HEK293 (cell line): ENCODE measurements around the gene BCORL1.

Source experiments
- CTCF ChIA-PET: fragments of 350-600 bp; formaldehyde crosslinking; extraction: SDS; loops from one replicate; lab custom pipeline; 2021; ENCODE audit warnings: antibody characterized with exemption; lab: Yijun Ruan, JAX
- POLR2A ChIA-PET: fragments of 300-600 bp; formaldehyde crosslinking; extraction: SDS; loops from one replicate; lab custom pipeline; 2020; ENCODE audit warnings: antibody characterized with exemption, inconsistent platforms; lab: Yijun Ruan, JAX
- H3K27ac ChIP-seq: fragments of 200-500 bp; sonication (Bioruptor generic); 2 replicates; pipeline ENCODE4 v1.5.1; 2014; ENCODE audit warnings: low read depth, low read length, control low read depth, inconsistent platforms; ENCODE audit errors: extremely low read depth
- H3K36me3 ChIP-seq, 2 experiments: fragments of 200-500 bp in 1 of 2; sonication (Bioruptor generic) in 1 of 2; 1 replicate in 1 of 2; 2 replicates in 1 of 2; pipeline ENCODE4 v1.5.1; 2014 to 2017; ENCODE audit warnings: inconsistent platforms in 2 of 2, low read length in 2 of 2; ENCODE audit not compliant: control insufficient read depth in 2 of 2, insufficient read depth in 1 of 2
- H3K4me1 ChIP-seq: fragments of 200-500 bp; sonication (Bioruptor generic); 2 replicates; pipeline ENCODE4 v1.5.1; 2014; ENCODE audit warnings: mild to moderate bottlenecking, low read length, inconsistent platforms; ENCODE audit not compliant: control insufficient read depth, insufficient read depth
- H3K4me3 ChIP-seq: 2 replicates; pipeline ENCODE4 v1.5.1; 2011; ENCODE audit warnings: low read depth, mild to moderate bottlenecking, control low read depth, low read length, moderate library complexity
- H3K9me3 ChIP-seq: fragments of 200-500 bp; sonication (Bioruptor generic); 2 replicates; pipeline ENCODE4 v1.5.1; 2014; ENCODE audit warnings: low read depth, low read length, inconsistent platforms; ENCODE audit not compliant: control insufficient read depth, insufficient read depth
- BCL11A ChIP-seq: fragments of 450-650 bp; formaldehyde crosslinking; IDR thresholded peaks from 2 replicates; pipeline ENCODE4 v1.5.1; 2016; ENCODE audit warnings: low read depth, missing biosample characterization, missing genetic modification characterization
- GLIS2 ChIP-seq: fragments of 450-650 bp; formaldehyde crosslinking; IDR thresholded peaks from 2 replicates; pipeline ENCODE4 v1.5.1; 2016; ENCODE audit warnings: missing biosample characterization, missing genetic modification characterization
- KLF10 ChIP-seq: fragments of 450-650 bp; IDR thresholded peaks from 2 replicates; pipeline ENCODE4 v1.5.1; 2018; ENCODE audit warnings: missing biosample characterization, mild to moderate bottlenecking, missing genetic modification characterization
- SETDB1 ChIP-seq: IDR thresholded peaks from one replicate; pipeline ENCODE4 v1.6.1; 2017; ENCODE audit warnings: mild to moderate bottlenecking, low read length, moderate library complexity, mixed read lengths; ENCODE audit not compliant: insufficient read length
- ZBTB1 ChIP-seq: fragments of 450-650 bp; formaldehyde crosslinking; IDR thresholded peaks from 2 replicates; pipeline ENCODE4 v1.5.1; 2016; ENCODE audit warnings: missing biosample characterization, missing genetic modification characterization
- ZBTB20 ChIP-seq: fragments of 450-650 bp; formaldehyde crosslinking; IDR thresholded peaks from 2 replicates; pipeline ENCODE4 v1.5.1; 2016; ENCODE audit warnings: missing biosample characterization, missing genetic modification characterization
- ZBTB8A ChIP-seq: fragments of 450-650 bp; formaldehyde crosslinking; IDR thresholded peaks from 2 replicates; pipeline ENCODE4 v1.5.1; 2016; ENCODE audit warnings: missing biosample characterization, missing genetic modification characterization
- ZFP69B ChIP-seq: fragments of 450-650 bp; formaldehyde crosslinking; IDR thresholded peaks from 2 replicates; pipeline ENCODE4 v1.5.1; 2016; ENCODE audit warnings: missing biosample characterization, missing genetic modification characterization
- ZNF169 ChIP-seq: fragments of 450-650 bp; formaldehyde crosslinking; IDR thresholded peaks from 2 replicates; pipeline ENCODE4 v1.5.1; 2016; ENCODE audit warnings: missing biosample characterization, missing genetic modification characterization
- ZNF184 ChIP-seq: fragments of 450-650 bp; IDR thresholded peaks from 2 replicates; pipeline ENCODE4 v1.5.1; 2018; ENCODE audit warnings: missing biosample characterization, mild to moderate bottlenecking, missing genetic modification characterization
- ZNF266 ChIP-seq: fragments of 450-650 bp; formaldehyde crosslinking; IDR thresholded peaks from 2 replicates; pipeline ENCODE4 v1.5.1; 2016; ENCODE audit warnings: missing biosample characterization, missing genetic modification characterization, low read depth
- ZNF433 ChIP-seq: fragments of 450-650 bp; formaldehyde crosslinking; IDR thresholded peaks from 2 replicates; pipeline ENCODE4 v1.5.1; 2016; ENCODE audit warnings: missing biosample characterization, missing genetic modification characterization, low read depth
- ZNF571 ChIP-seq: fragments of 450-650 bp; formaldehyde crosslinking; IDR thresholded peaks from 2 replicates; pipeline ENCODE4 v1.5.0; 2017; ENCODE audit warnings: missing biosample characterization, missing genetic modification characterization
- ZNF660 ChIP-seq: fragments of 450-650 bp; IDR thresholded peaks from 2 replicates; pipeline ENCODE4 v1.5.1; 2018; ENCODE audit warnings: missing biosample characterization, mild to moderate bottlenecking, missing genetic modification characterization
- ZXDB ChIP-seq: fragments of 450-650 bp; formaldehyde crosslinking; IDR thresholded peaks from 2 replicates; pipeline ENCODE4 v1.5.1; 2016; ENCODE audit warnings: missing biosample characterization, missing genetic modification characterization
- TF ChIP-seq, protein P1 (sequence below): fragments of 450-650 bp; formaldehyde crosslinking; IDR thresholded peaks from 2 replicates; pipeline ENCODE4 v1.5.1; 2017; ENCODE audit warnings: missing biosample characterization, mild to moderate bottlenecking, missing genetic modification characterization, moderate library complexity
- TF ChIP-seq, protein P2 (sequence below): fragments of 450-650 bp; formaldehyde crosslinking; IDR thresholded peaks from 2 replicates; pipeline ENCODE4 v1.5.1; 2017; ENCODE audit warnings: missing biosample characterization, missing genetic modification characterization
- TF ChIP-seq, protein P3 (sequence below): fragments of 450-650 bp; formaldehyde crosslinking; IDR thresholded peaks from 2 replicates; pipeline ENCODE4 v1.5.1; 2016; ENCODE audit warnings: missing biosample characterization, missing genetic modification characterization
- TF ChIP-seq, protein P4 (sequence below): fragments of 450-650 bp; formaldehyde crosslinking; IDR thresholded peaks from 2 replicates; pipeline ENCODE4 v1.5.1; 2016; ENCODE audit warnings: missing biosample characterization, missing genetic modification characterization

The BCORL1 gene

DNA sequence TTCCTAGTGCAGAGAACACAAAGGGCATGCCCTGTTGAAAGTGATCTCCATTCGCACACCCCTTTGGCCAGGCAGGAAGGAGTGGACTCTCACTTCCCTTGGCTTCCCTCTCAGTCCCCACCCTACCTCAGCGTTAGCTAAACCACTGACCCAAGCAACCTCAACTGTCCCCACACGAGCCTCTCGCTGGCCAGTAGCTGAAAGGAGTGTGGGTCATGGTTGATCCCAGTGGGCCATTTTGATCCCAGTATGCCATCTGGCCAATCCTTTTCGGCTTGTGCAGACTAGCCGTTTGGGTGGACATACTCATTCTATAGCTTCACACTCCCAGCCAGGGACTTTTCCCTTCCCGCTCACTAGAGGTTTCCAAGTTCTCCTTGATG, 24.4 kb upstream of the BCORL1 start (continued):
- no peak for TF ChIP-seq SETDB1

DNA sequence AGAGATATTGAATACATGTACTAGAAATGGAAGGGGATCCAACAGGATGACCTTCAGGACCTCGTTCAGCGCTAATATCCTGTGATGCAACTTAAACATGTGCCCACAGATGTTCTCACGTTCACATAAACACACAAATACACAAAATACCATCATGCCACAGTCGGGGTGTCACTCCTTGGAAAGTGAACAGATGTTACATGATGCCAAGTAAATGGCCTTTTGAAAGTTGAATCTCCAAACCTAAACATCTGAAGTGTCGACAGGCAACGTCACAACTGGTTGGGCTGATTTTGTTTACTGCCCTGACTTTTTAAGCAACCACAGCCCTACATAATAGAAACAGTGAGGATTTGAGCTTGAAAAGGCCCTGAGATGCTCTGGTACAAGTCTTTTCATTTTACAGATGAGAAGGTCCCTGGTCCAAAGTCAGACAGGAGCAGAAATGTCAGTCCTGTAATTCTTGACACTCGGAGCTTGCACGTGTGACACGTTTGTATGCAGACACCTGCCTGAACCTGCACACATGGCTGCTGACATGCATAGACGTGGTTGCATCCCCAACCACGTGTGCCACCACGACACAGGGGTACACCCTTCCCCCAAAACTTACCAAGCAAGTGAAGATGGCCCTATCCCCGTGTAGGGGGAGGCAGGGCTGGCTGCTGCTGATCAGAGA, 23.5 kb upstream of the BCORL1 start:
- H3K9me3 ChIP-seq: no peaks in the 10 kb centered on the region
- no peak overlapping the region for H3K4me3 ChIP-seq
- no peak for TF ChIP-seq ZFP69B (tag by site-specific recombination)
- TF ChIP-seq, protein P1, sequence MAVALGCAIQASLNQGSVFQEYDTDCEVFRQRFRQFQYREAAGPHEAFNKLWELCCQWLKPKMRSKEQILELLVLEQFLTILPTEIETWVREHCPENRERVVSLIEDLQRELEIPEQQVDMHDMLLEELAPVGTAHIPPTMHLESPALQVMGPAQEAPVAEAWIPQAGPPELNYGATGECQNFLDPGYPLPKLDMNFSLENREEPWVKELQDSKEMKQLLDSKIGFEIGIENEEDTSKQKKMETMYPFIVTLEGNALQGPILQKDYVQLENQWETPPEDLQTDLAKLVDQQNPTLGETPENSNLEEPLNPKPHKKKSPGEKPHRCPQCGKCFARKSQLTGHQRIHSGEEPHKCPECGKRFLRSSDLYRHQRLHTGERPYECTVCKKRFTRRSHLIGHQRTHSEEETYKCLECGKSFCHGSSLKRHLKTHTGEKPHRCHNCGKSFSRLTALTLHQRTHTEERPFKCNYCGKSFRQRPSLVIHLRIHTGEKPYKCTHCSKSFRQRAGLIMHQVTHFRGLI: peak; percentile 87
- no peaks in the 10 kb centered on the region for H3K36me3 ChIP-seq
- H3K4me1 ChIP-seq: peaks cover 3% of the 10 kb centered on the region; the same call in 1 of the 2 replicates
- POLR2A ChIA-PET: no interaction called here
- CTCF ChIA-PET: no interaction called here
- no peak overlapping the region for H3K27ac ChIP-seq

DNA sequence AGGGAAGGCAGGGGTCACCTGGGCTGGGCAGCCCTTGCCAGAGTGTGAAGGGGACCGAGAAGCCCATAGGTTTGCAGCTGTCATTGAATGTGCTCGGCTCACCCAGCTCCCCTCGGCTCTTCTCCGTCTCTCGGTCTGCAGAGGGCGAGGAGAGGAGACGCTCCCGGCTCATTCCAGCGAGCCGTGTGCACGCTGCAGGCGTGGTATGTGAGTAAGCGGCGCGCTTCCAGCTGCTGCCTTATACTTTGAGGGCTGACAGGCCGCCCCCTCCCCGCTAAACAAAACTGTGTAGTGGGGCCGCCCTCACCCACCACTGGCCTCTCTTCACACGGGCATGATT, 23.0 kb upstream of the BCORL1 start:
- H3K9me3 ChIP-seq: no peaks in the 10 kb centered on the region
- no peaks in the 10 kb centered on the region for H3K36me3 ChIP-seq
- ChIA-PET CTCF (no interaction called here), POLR2A (no interaction called here)
- H3K4me3 ChIP-seq: no peak overlapping the region
- peaks cover 3% of the 10 kb centered on the region; the same call in 1 of the 2 replicates for H3K4me1 ChIP-seq
- no peak for TF ChIP-seq ZNF266 (tag by site-specific recombination)
- TF ChIP-seq ZNF184 (tag by site-specific recombination): no peak
- no peak overlapping the region for H3K27ac ChIP-seq

DNA sequence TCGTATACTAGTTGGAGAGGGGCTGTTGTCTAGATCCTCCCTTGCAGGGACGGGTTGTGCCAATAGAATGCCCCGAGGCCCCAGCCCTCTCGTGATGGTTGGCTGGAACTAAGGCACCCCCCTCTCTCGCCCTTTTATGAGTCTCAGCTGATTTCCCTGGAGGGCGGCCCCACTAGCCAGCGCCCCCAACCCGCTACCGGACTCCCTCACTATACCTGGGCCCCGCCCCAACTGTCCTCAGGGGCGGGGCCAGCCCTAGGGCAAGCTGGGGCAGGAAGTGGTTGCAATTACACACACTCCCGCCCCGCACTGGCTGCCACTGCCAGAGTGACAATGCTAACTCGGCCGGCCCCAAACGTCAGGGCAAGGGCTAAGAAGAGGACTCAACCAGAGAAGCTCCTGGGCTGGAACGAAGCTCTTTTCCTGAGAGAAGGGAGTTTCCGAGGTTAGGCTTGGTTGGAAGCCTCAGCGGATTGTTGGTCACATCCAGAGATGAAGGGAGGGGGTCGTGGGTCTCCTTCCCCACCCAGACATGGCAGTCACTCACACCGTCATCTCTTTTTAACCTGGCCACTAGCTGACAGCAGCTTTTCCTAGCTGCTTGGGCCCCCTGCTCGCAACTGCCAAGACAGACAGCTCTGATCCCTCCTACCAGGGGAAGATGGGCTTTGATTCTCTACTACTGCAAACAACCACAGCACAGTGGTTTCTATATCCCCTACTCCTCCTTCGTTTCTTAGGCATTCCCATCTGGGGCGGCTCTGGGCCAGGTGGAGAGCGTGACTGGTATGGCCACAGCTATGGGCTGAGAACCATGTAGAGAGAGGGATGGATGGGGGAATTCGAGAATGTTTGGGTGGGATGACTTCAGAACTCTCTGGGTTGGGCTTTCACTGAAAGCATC, 21.0 kb upstream of the BCORL1 start:
- peak overlapping the region; percentile 32; the same call in 1 of the 2 replicates for H3K27ac ChIP-seq
- ChIA-PET CTCF (interaction anchor here (0.6 to 2.8 kb wide), 2 partner anchors 31 to 66 kb away, joined by 4 to 9 read pairs; no protein-coding TSS in a partner anchor), POLR2A (interaction anchor here (0.6 to 2.4 kb wide), 7 partner anchors 10 to 204 kb away, joined by 3 to 16 read pairs (median 4); partner anchors contain the start of genes AIFM1 and BCORL1)
- no peaks in the 10 kb centered on the region for H3K36me3 ChIP-seq
- peak overlapping the region; percentile 6; the same call in 1 of the 2 replicates for H3K4me3 ChIP-seq
- no peaks in the 10 kb centered on the region for H3K9me3 ChIP-seq
- peaks cover 3% of the 10 kb centered on the region; the same call in 1 of the 2 replicates for H3K4me1 ChIP-seq
- TF ChIP-seq ZNF433 (tag by site-specific recombination): no peak
- TF ChIP-seq, protein P2, sequence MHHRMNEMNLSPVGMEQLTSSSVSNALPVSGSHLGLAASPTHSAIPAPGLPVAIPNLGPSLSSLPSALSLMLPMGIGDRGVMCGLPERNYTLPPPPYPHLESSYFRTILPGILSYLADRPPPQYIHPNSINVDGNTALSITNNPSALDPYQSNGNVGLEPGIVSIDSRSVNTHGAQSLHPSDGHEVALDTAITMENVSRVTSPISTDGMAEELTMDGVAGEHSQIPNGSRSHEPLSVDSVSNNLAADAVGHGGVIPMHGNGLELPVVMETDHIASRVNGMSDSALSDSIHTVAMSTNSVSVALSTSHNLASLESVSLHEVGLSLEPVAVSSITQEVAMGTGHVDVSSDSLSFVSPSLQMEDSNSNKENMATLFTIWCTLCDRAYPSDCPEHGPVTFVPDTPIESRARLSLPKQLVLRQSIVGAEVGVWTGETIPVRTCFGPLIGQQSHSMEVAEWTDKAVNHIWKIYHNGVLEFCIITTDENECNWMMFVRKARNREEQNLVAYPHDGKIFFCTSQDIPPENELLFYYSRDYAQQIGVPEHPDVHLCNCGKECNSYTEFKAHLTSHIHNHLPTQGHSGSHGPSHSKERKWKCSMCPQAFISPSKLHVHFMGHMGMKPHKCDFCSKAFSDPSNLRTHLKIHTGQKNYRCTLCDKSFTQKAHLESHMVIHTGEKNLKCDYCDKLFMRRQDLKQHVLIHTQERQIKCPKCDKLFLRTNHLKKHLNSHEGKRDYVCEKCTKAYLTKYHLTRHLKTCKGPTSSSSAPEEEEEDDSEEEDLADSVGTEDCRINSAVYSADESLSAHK (tag by site-specific recombination): peak; percentile 70
- peak; percentile 57; the same call in 1 of the 2 replicates for TF ChIP-seq ZFP69B (tag by site-specific recombination)
- no peak; the same call in 1 of the 2 replicates for TF ChIP-seq ZNF660 (tag by site-specific recombination)
- TF ChIP-seq ZBTB20 (tag by site-specific recombination): peak; percentile 66; the same call in 1 of the 2 replicates
- peak; percentile 57; the same call in 1 of the 2 replicates for TF ChIP-seq KLF10 (tag by site-specific recombination)
- 0 out of 2 replicates have a peak, but pooled peaks have one; percentile 26 for TF ChIP-seq ZBTB8A (tag by site-specific recombination)
- TF ChIP-seq, protein P3, sequence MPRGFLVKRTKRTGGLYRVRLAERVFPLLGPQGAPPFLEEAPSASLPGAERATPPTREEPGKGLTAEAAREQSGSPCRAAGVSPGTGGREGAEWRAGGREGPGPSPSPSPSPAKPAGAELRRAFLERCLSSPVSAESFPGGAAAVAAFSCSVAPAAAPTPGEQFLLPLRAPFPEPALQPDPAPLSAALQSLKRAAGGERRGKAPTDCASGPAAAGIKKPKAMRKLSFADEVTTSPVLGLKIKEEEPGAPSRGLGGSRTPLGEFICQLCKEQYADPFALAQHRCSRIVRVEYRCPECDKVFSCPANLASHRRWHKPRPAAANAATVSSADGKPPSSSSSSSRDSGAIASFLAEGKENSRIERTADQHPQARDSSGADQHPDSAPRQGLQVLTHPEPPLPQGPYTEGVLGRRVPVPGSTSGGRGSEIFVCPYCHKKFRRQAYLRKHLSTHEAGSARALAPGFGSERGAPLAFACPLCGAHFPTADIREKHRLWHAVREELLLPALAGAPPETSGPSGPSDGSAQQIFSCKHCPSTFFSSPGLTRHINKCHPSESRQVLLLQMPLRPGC (tag by site-specific recombination): no peak
- TF ChIP-seq BCL11A (tag by site-specific recombination): 0 out of 2 replicates have a peak, but pooled peaks have one; percentile 13
- TF ChIP-seq GLIS2 (tag by site-specific recombination): 0 out of 2 replicates have a peak, but pooled peaks have one; percentile 44
- TF ChIP-seq, protein P4, sequence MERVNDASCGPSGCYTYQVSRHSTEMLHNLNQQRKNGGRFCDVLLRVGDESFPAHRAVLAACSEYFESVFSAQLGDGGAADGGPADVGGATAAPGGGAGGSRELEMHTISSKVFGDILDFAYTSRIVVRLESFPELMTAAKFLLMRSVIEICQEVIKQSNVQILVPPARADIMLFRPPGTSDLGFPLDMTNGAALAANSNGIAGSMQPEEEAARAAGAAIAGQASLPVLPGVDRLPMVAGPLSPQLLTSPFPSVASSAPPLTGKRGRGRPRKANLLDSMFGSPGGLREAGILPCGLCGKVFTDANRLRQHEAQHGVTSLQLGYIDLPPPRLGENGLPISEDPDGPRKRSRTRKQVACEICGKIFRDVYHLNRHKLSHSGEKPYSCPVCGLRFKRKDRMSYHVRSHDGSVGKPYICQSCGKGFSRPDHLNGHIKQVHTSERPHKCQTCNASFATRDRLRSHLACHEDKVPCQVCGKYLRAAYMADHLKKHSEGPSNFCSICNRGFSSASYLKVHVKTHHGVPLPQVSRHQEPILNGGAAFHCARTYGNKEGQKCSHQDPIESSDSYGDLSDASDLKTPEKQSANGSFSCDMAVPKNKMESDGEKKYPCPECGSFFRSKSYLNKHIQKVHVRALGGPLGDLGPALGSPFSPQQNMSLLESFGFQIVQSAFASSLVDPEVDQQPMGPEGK (tag by site-specific recombination): peak; percentile 61; the same call in 1 of the 2 replicates
- peak; percentile 51; the same call in 1 of the 2 replicates for TF ChIP-seq ZXDB (tag by site-specific recombination)
- no peak for TF ChIP-seq ZBTB1
- no peak for TF ChIP-seq ZNF571
- no peak for TF ChIP-seq ZNF169
